Thyroid gland (tissue), 4 donors: ENCODE data around the gene PPM1L.

Experiments used
- CTCF ChIP-seq, 6 experiments: fragments of 200-600 bp in 3 of 6; fragments of 450-650 bp in 3 of 6; sonication (generic) in 3 of 6; IDR thresholded peaks; one replicate each; pipeline ENCODE4 v1.5.1; 2016 to 2019; ENCODE audit warnings: antibody characterized with exemption in 6 of 6, mild to moderate bottlenecking in 2 of 6, inconsistent platforms in 1 of 6, moderate library complexity in 1 of 6
- POLR2A ChIP-seq, 2 donors: fragments of 450-650 bp; IDR thresholded peaks; one replicate each; pipeline ENCODE4 v1.6.1; 2017; ENCODE audit warnings: antibody characterized with exemption in 2 of 2, mild to moderate bottlenecking in 2 of 2, moderate library complexity in 1 of 2

- TF ChIP-seq CTCF (IDR thresholded peaks at IDR 0.05): no peak
- TF ChIP-seq POLR2A (IDR thresholded peaks at IDR 0.05): no peak
These were observed 352.8 kb downstream of the PPM1L start for GRCh38 chr3:161108840-161109239.
